GM06990 (cell line): ENCODE measurements around the gene HEATR1.

Experiments used
- DNase-seq: peaks from one replicate; pipeline ENCODE4 v3.0.0-alpha.2; 2011; ENCODE audit not compliant: insufficient read length; ENCODE audit errors: extremely low read depth
- H3K27me3 ChIP-seq: replicated peaks from 2 replicates; pipeline ENCODE4 v1.6.0; 2011; ENCODE audit warnings: low read length; ENCODE audit not compliant: control insufficient read depth, insufficient read depth
- H3K36me3 ChIP-seq: 2 replicates; pipeline ENCODE4 v1.5.1; 2011; ENCODE audit warnings: low read length; ENCODE audit not compliant: control insufficient read depth, insufficient read depth
- H3K4me3 ChIP-seq: replicated peaks from 2 replicates; pipeline ENCODE4 v1.5.1; 2011; ENCODE audit warnings: low read depth, mild to moderate bottlenecking, control low read depth, low read length
- TF ChIP-seq, protein P1 (sequence below): IDR thresholded peaks from 2 replicates; pipeline ENCODE4 v1.5.1; 2011; ENCODE audit warnings: low read length, control low read depth, mild to moderate bottlenecking, inconsistent platforms; ENCODE audit not compliant: insufficient read depth, poor library complexity, severe bottlenecking

Gene HEATR1

DNA sequence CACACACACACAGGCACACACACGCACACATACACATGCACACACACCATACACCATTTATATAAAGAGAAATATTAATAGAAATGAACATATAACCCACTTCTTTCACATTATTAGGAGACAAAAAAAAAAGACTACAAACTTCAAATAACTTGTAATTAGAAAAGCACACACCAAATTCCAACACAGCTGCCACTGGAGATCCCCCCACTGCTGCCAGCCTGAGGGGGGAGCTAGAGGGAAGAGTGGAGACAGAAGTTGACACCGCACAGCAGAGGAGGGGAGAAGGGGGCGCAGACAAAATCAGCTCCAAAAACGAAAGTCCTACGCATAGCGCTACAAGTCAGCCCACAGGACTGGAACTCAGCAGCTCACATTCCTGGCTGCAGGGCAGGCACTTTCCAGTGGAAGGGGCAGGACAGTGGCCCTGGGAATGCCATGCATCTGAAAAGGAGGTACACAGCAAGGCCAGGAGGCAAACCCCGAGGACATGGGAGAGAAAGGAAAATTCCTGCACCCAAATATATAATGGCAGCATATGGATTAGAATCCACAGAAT, 44.0 kb downstream of the HEATR1 start:
- TF ChIP-seq, protein P1, sequence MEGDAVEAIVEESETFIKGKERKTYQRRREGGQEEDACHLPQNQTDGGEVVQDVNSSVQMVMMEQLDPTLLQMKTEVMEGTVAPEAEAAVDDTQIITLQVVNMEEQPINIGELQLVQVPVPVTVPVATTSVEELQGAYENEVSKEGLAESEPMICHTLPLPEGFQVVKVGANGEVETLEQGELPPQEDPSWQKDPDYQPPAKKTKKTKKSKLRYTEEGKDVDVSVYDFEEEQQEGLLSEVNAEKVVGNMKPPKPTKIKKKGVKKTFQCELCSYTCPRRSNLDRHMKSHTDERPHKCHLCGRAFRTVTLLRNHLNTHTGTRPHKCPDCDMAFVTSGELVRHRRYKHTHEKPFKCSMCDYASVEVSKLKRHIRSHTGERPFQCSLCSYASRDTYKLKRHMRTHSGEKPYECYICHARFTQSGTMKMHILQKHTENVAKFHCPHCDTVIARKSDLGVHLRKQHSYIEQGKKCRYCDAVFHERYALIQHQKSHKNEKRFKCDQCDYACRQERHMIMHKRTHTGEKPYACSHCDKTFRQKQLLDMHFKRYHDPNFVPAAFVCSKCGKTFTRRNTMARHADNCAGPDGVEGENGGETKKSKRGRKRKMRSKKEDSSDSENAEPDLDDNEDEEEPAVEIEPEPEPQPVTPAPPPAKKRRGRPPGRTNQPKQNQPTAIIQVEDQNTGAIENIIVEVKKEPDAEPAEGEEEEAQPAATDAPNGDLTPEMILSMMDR = peak; percentile 24
- Histone ChIP-seq H3K27me3 (no peaks in the 10 kb centered on the region), H3K4me3 (no peak overlapping the region), H3K36me3 (peaks cover 15% of the 10 kb centered on the region)
- no peak for DNase-seq

DNA sequence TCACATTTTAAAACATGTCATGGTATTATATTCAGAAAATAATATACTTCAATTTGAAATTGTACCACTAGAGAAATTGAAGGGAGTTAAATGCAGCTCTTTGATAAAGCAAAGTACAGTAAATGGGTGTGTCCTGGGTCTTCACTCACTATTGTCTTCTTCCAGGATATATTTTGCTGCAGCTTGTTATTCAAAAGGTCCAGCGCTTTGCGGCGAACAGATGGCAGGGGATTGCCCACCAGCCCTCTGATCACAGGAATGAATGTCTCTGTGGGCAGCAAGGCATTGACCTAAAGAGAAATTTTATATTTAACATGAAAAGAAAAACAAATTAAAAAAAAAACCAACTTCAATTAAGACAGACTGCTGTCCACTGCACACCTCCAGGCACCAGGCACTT, 45.5 kb downstream of the HEATR1 start:
- Histone ChIP-seq H3K4me3 (no peak overlapping the region), H3K27me3 (no peaks in the 10 kb centered on the region), H3K36me3 (peaks cover 12% of the 10 kb centered on the region)
- no peak for DNase-seq
- TF ChIP-seq, protein P1 = no peak

DNA sequence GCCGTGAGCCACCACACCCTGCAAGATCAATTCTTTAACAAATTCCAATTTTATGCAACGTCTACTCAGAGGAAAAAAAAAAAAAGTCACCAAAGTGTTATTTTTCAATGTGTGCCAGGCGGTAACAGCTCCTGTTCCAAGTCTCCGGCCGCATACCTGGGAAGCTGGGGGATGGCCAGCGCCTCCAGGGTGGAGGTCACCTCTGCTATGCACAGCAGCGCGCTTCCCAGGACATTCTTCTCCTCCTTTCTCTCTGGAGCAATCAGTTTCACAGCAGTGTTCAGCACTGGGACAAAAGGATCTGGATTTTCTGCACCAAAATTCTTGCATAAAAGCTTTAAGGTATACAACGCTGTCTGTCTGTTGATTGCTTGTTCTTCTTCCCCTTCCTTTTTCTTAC, 46.2 kb downstream of the HEATR1 start:
- H3K4me3 ChIP-seq = no peak overlapping the region
- no peak for DNase-seq
- TF ChIP-seq, protein P1 = no peak
- H3K27me3 ChIP-seq = no peaks in the 10 kb centered on the region
- H3K36me3 ChIP-seq = peaks cover 14% of the 10 kb centered on the region

DNA sequence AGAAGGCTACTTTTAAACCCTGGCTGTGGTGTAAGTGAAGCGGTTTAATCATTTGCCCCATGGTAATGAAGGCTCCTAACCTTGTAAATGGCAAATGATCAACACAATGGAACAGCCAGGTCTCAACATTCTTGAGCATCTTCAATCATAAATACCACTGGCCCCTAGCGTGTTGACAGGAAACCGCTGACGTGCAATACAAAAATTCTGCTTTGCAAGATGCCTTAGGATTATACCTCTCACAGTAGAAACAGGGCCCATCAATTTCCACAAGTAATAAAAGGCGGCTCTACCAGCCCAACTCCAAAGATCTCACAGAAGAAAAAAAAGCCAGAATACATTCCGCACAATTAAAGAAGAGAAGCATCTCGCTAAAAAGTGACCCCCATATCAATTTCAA, 47.7 kb downstream of the HEATR1 start:
- Histone ChIP-seq H3K27me3 (no peaks in the 10 kb centered on the region), H3K36me3 (peaks cover 13% of the 10 kb centered on the region), H3K4me3 (no peak overlapping the region)
- no peak for DNase-seq
- TF ChIP-seq, protein P1 = no peak

DNA sequence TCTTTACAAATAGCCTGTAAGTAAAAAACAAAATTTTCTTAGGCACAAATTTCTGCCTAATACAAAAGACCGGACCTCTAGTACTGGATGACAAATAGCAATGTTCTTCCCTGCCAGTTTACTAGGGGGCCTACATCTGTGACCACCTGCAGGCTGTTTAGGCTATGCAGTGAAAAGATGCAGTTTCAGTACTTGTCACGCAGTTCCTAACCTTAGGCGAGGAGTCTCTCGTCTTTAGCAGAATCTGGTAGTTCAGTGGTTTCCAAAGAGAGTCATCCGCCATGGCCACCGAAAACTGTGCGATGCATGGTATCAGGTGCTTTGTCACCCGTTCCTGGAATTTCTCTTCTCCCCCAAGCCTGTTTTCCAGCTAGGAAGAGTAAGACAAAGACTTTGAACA, 50.9 kb downstream of the HEATR1 start:
- TF ChIP-seq, protein P1 = no peak
- Histone ChIP-seq H3K36me3 (peaks cover 16% of the 10 kb centered on the region), H3K4me3 (no peak overlapping the region), H3K27me3 (no peaks in the 10 kb centered on the region)
- DNase-seq = no peak

DNA sequence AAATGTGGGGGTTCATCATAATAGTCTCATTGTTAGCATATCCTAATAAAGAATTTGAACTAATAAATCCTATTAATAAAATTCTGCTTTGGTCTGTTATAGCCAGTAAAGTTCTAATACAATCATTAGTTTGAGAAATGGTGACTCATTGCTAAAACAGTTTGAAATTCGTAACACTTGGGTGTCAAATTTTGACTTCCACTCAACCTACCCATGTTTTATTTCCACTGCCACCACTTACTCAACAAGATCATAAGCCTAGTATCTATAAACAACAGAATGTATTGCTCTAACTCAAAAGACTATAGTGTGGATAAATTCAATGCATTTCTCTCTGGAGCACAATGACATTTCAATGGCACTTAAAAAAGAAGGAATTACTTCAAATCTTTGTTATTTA, 51.4 kb downstream of the HEATR1 start:
- Histone ChIP-seq H3K36me3 (peaks cover 16% of the 10 kb centered on the region), H3K27me3 (no peaks in the 10 kb centered on the region), H3K4me3 (no peak overlapping the region)
- TF ChIP-seq, protein P1 = no peak
- no peak for DNase-seq
